ENCODE measurements around the gene NAXD. TPM values are rescaled to one million over a fixed set of nuclear protein-coding genes. Genes with fewer than 3 reads are reported as not detected.
A peak's percentile ranks its signal among the peaks of the same experiment; 100 is the strongest.

The NAXD gene
- total RNA-seq, 6 donors from 2014 or later: 19.6 to 38.8 (median 29.4) TPM

DNA sequence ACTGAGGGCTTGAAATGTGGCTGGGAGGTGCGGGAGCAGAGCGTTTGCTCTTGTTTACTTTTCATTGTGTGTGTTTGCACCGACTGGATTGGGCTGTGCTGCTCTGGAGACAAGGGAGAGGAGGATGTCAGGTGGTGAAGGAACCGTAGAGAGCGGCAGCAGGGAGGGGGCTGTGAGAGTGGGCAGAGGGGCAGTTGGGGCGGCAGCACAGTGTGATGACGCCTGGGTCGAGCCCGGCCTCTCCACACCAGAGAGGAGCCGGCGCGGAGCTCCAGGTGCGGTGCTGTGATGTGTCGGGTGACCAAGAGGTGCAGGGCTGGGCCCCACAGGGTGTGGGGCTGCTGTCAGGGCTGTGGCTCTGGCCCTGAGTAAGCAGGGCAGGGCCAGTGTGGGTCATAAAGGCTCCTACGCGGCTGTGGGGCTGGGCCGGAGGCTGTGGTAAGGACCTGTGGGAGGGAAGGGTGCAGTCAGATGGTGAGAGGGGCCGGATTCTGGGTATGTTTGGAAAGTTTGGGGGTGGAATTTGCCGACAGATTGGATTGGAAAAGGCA is 10.5 kb downstream of the NAXD start:
- Histone ChIP-seq H3K4me3 (no peak overlapping the region), H3K27me3 (no peaks in the 10 kb centered on the region), H3K4me1 (peaks cover 0 to 14% (median 1%) of the 10 kb centered on the region in 4 donors), H3K9me3 (no peaks in the 10 kb centered on the region), H3K27ac (no peak overlapping the region), H3K36me3 (peaks cover 17 to 67% (median 36%) of the 10 kb centered on the region in 4 donors)
- TF ChIP-seq, protein P1, sequence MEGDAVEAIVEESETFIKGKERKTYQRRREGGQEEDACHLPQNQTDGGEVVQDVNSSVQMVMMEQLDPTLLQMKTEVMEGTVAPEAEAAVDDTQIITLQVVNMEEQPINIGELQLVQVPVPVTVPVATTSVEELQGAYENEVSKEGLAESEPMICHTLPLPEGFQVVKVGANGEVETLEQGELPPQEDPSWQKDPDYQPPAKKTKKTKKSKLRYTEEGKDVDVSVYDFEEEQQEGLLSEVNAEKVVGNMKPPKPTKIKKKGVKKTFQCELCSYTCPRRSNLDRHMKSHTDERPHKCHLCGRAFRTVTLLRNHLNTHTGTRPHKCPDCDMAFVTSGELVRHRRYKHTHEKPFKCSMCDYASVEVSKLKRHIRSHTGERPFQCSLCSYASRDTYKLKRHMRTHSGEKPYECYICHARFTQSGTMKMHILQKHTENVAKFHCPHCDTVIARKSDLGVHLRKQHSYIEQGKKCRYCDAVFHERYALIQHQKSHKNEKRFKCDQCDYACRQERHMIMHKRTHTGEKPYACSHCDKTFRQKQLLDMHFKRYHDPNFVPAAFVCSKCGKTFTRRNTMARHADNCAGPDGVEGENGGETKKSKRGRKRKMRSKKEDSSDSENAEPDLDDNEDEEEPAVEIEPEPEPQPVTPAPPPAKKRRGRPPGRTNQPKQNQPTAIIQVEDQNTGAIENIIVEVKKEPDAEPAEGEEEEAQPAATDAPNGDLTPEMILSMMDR (IDR thresholded peaks at IDR 0.05): no peak
- TF ChIP-seq EP300 (IDR thresholded peaks at IDR 0.05) (no peak), POLR2AphosphoS5 (IDR thresholded peaks at IDR 0.05) (no peak), POLR2A (IDR thresholded peaks at IDR 0.05) (no peak)
- DNase-seq: no peak
- ATAC-seq (ENCODE audit: low FRiP score in 2 of 2): peak; percentile 20 to 22
- 83 to 86% methylated on average over 19 of the region's 19 CpGs for WGBS, 2 donors

DNA sequence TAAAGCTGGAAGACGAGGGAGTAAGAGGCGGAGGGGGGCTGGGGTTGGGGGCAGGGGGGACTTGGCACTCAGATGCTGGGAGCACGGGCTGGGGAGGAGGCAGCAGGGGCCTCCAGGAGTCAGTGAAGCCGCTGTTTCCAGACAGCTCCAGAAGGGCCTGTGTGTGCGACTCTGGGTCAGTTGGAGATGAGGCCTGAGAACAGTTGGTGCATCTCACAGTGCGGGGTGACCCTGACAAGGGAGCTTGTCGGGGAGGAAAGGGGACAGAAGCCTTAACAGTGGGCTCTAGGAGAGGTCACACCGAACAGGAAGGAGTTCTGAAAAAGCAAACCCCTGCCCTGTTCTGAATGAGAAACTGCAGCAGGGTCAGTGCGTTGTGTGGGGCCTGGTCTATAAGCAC is 11.2 kb downstream of the NAXD start:
- no peak for ATAC-seq (ENCODE audit: low FRiP score in 2 of 2)
- Histone ChIP-seq H3K9me3 (no peaks in the 10 kb centered on the region), H3K4me3 (no peak overlapping the region), H3K27ac (no peak overlapping the region), H3K27me3 (no peaks in the 10 kb centered on the region), H3K36me3 (peaks cover 17 to 72% (median 37%) of the 10 kb centered on the region in 4 donors), H3K4me1 (peaks cover 0 to 11% (median 1%) of the 10 kb centered on the region in 4 donors)
- 87 to 89% methylated on average over 9 of the region's 9 CpGs for WGBS, 2 donors
- no peak for TF ChIP-seq POLR2AphosphoS5 (IDR thresholded peaks at IDR 0.05)
- TF ChIP-seq, protein P1 (IDR thresholded peaks at IDR 0.05): no peak
- TF ChIP-seq POLR2A (IDR thresholded peaks at IDR 0.05): no peak
- TF ChIP-seq EP300 (IDR thresholded peaks at IDR 0.05): no peak
- no peak for DNase-seq

DNA sequence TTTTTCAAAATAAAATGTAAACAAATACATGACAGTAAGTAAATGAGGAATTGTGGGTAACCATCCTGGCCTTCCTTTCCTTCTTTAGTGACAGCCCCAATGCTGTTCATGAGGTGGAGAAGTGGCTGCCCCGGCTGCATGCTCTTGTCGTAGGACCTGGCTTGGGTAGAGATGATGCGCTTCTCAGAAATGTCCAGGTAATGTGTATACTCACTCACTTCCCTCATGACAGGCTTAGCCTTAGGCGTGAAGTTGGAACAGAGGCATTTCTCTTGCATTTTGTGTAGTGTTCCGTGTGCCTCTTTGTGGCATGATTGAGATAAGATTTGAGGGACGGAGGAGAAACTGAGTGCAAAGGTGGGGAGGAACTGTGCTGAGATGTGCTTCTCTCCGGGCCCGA is 12.0 kb downstream of the NAXD start:
- H3K4me1 ChIP-seq: peaks cover 0 to 9% (median 0%) of the 10 kb centered on the region in 4 donors
- H3K36me3 ChIP-seq: peaks cover 14 to 68% (median 39%) of the 10 kb centered on the region in 4 donors
- ATAC-seq (ENCODE audit: low FRiP score in 2 of 2) (no peak), DNase-seq (no peak)
- TF ChIP-seq POLR2AphosphoS5 (IDR thresholded peaks at IDR 0.05) (no peak), POLR2A (IDR thresholded peaks at IDR 0.05) (no peak), EP300 (IDR thresholded peaks at IDR 0.05) (no peak)
- TF ChIP-seq, protein P1 (IDR thresholded peaks at IDR 0.05): no peak
- H3K27ac ChIP-seq: no peak overlapping the region
- H3K9me3 ChIP-seq: no peaks in the 10 kb centered on the region
- WGBS, 2 donors: 94 to 97% methylated on average over 8 of the region's 8 CpGs
- no peaks in the 10 kb centered on the region for H3K27me3 ChIP-seq
- no peak overlapping the region for H3K4me3 ChIP-seq

DNA sequence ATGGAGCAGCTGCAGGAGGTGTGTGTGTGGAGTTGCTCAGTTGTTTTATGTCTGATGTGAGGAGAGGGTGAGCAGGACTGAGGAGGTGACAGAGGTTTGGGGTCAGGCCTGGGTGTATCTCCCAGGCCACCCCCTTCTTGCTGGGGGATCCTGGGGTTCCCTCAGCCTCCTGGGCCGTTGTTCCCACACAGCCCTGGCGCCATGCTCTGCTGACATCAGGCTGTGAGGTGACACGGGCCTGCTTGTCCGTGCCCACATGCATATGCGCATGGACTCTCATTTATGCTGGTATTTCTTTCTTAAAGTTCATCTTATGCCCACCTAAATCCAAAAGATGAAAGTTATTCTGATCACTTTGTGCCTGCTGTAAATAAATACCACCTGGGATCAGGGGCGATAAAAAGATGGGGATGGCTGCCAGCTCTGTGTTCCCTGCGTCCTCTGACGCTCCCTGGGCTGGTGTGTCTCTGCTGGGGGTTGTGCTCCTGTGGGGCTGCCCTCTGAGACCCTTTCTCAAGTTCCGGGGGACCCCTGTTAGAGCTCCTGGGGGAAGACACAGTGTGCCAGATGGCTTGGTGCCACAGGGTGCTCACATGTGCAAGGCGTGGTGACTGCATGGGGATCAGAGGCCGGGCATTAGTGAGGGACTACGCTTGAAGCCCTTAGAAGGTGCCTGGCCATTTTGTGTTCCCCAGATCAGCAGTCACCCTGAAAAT is 12.6 kb downstream of the NAXD start:
- 88 to 89% methylated on average over 7 to 12 of the region's 12 CpGs for WGBS, 2 donors
- no peak overlapping the region for H3K27ac ChIP-seq
- no peaks in the 10 kb centered on the region for H3K9me3 ChIP-seq
- ATAC-seq (ENCODE audit: low FRiP score in 2 of 2) (no peak), DNase-seq (no peak)
- TF ChIP-seq POLR2A (IDR thresholded peaks at IDR 0.05): no peak
- TF ChIP-seq, protein P1 (IDR thresholded peaks at IDR 0.05): no peak
- H3K4me3 ChIP-seq: no peak overlapping the region
- no peaks in the 10 kb centered on the region for H3K27me3 ChIP-seq
- peaks cover 12 to 63% (median 38%) of the 10 kb centered on the region in 4 donors for H3K36me3 ChIP-seq
- peaks cover 0 to 9% (median 0%) of the 10 kb centered on the region in 4 donors for H3K4me1 ChIP-seq

DNA sequence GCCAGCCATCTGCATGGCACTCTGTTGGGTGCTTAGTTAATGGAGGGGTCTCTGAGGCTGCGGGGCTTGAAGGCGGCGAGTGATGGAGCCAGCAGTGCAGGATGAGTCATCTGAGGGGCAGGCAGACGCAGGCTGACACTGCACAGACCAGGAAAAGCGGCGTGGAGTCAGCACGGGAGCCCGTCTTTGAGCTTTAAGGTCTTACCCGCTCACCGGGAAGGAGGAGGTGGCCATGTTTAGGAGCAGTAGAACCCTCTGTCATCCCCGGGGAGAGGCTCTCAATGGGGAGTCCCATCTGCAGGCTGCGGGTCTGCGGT is 13.1 kb downstream of the NAXD start:
- H3K27ac ChIP-seq: no peak overlapping the region
- ATAC-seq (ENCODE audit: low FRiP score in 2 of 2) (no peak), DNase-seq (no peak)
- no peak for TF ChIP-seq EP300 (IDR thresholded peaks at IDR 0.05)
- no peak for TF ChIP-seq POLR2A (IDR thresholded peaks at IDR 0.05)
- no peak for TF ChIP-seq POLR2AphosphoS5 (IDR thresholded peaks at IDR 0.05)
- TF ChIP-seq, protein P1 (IDR thresholded peaks at IDR 0.05): no peak
- peaks cover 9 to 59% (median 35%) of the 10 kb centered on the region in 4 donors for H3K36me3 ChIP-seq
- H3K4me3 ChIP-seq: no peak overlapping the region
- no peaks in the 10 kb centered on the region for H3K27me3 ChIP-seq
- H3K9me3 ChIP-seq: no peaks in the 10 kb centered on the region
- peaks cover 0 to 9% (median 0%) of the 10 kb centered on the region in 4 donors for H3K4me1 ChIP-seq
- WGBS, 2 donors: 93 to 96% methylated on average over 13 of the region's 13 CpGs

All from upper lobe of left lung (tissue), 6 donors.